ENCODE data around the gene ZNF732. TPM values are rescaled to one million over a fixed set of nuclear protein-coding genes. Genes with fewer than 3 reads are reported as not detected.
A peak's percentile ranks its signal among the peaks of the same experiment; 100 is the strongest.
"Not testable (repeated sequence)": the region's sequence is repeated elsewhere in the genome, so short reads cannot be mapped to it uniquely, and the experiment has no call there.

The ZNF732 gene
- total RNA-seq, 1 experiment from 2014 or later: not detected

GRCh38 chr4:253936-254756 lies 51.1 kb downstream of the ZNF732 start:
- DNase-seq (ENCODE audit: low read depth): no peak

DNA sequence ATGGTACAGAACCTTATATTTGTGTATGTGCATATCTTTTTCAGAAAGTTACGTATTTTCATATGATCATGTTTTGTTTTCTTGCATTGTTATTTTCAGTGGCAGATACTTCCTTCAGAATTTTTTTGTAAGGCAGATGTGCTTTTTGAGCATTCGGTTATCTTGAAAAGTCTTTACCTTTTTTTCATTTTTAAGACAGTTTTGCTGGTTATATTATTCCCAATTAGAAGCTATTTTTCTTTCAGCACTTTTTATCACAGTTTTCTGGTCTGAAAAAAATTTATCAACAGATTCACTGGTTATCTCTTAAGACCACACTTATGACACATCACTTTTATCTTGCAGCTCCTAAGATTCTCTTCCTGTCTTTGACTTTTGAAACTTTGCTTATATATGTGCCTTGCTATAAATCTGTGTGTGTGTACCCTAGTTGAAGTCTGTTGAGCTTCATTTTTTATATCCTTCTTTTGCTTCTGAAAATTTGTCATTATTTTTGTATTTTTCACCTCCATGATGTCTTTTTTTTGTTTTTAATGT lies 53.1 kb downstream of the ZNF732 start:
- DNase-seq (ENCODE audit: low read depth): no peak

DNA sequence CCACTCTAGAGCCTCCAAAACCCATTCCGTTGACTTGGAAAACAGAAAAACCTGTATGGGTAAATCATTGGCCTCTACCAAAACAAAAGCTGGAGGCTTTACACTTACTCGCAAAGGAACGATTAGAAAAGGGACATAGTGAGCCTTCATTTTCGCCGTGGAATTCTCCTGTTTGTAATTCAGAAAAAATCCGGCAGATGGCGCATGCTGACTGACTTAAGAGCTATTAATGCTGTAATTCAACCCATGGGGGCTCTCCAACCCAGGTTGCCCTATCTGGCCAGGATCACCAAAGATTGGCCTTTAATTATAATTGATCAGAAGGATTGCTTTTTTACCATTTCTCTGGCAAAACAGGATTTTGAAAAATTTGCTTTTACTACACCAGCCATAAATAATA lies 60.8 kb downstream of the ZNF732 start:
- DNase-seq (ENCODE audit: low read depth): peak; percentile 6

DNA sequence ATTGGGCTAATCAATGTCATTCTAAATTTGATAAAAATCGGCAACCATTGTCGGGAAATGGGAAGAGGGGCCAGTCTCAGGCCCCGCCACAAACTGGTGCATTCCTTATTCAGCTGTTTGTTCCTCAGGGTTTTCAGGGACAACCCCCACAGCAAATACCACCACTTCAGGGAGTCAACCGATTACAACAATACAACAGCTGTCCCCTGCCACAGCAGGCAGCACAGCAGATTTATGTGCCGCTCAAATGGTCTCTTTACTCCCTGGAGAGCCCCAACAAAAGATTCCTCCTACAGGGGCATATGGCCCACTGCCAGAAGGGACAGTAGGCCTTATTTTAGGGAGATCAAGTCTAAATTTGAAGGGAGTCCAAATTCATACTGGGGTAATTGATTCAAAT lies 61.8 kb downstream of the ZNF732 start:
- DNase-seq (ENCODE audit: low read depth): no peak

- DNase-seq (ENCODE audit: low read depth): peak; percentile 53
Observed at GRCh38 chr4:242121-242848, 63.0 kb downstream of the ZNF732 start.

DNA sequence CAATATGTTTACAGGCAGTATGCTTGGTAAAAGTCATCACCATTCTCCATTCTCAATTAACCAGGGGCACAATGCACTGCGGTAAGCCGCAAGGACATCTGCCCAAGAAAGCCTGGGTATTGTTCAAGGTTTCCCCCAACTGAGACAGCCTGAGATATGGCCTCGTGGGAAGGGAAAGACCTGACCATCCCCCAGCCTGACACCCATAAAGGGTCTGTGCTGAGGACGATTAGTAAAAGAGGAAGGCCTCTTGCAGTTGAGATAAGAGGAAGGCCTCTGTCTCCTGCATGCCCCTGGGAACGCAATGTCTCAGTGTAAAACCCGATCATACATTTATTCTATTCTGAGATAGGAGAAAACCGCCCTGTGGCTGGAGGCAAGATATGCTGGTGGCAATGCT lies 63.9 kb downstream of the ZNF732 start:
- not testable (repeated sequence) for DNase-seq (ENCODE audit: low read depth)

DNA sequence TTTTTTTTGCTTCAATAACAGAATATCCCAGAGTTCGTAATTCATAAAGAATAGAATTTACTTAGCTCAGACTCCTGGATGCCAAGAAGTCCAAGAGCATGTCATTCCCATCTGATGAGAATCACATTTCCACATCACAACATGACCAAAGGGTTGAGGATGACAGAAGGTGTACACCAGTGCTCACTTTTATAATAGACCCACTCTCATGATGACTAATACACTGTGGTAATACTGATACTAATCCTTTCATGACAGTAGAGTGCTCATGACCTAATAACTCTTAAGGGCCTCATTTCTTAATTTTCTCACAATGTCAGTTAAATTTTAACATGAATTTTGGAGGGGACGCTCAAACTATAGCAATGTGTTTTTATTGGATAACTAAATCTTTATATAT lies 69.2 kb downstream of the ZNF732 start:
- no peak for DNase-seq (ENCODE audit: low read depth)

DNA sequence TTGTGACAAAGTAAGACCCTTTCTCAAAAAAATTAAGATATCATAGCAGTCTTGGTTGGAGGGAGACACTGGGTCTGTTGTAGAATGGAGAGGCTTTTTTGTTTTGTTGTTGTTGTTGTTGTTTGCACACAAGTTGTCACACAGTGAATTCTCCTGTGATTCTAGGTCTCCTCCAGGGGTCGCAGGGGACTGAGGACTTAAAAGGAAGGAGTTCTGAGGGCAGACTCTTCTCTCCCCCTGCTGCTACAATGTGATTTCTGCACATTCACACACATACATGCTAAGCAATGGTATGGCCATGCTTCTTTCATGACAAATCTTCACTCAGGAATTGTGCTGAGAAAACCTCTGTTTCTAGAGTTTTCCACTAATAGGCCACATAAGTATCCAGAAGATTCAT lies 71.1 kb downstream of the ZNF732 start:
- no peak for DNase-seq (ENCODE audit: low read depth)

GRCh38 chr4:223913-224497 lies 81.3 kb downstream of the ZNF732 start:
- no peak for DNase-seq (ENCODE audit: low read depth)

Small RNA genes within 50 kb of the gene (small RNA-seq; reads per million reads assigned to genes)
- not detected for gene AC079140.2
- not detected for gene MIR571

Other genes starting within 250 kb of the ZNF732 start
- gene ZNF718, start 181.0 kb downstream of the ZNF732 start, total RNA-seq (2014; rRNA removed; shearing (Covaris generic)): 0.67 and 1.5 TPM in 2 replicates
- gene ZNF141, start 32.3 kb upstream of the ZNF732 start, total RNA-seq (2014; rRNA removed; shearing (Covaris generic)): 0.57 and 0.72 TPM in 2 replicates
- 23.0 and 25.7 TPM in 2 replicates for gene ZNF721, start 193.7 kb upstream of the ZNF732 start, total RNA-seq (2014; rRNA removed; shearing (Covaris generic))
- gene PIGG, start 193.7 kb upstream of the ZNF732 start, total RNA-seq (2014; rRNA removed; shearing (Covaris generic)): 44.2 and 45.0 TPM in 2 replicates

Measured in HT1080 (cell line).